ENCODE results near the gene CCR7. TPM values are rescaled to one million over a fixed set of nuclear protein-coding genes. Genes with fewer than 3 reads are reported as not detected.

The CCR7 gene
- total and polyA plus RNA-seq, 2 of the 8 experiments (the other 6 are each of a cell fraction or from before 2014, with no cell fraction given) = 0.12 to 0.17 TPM

- TF ChIP-seq CTBP2 (IDR thresholded peaks at IDR 0.05; ENCODE audit: borderline replicate concordance, insufficient read depth, insufficient read length, low read length) = no peak
- no peak for TF ChIP-seq CBX5 (IDR thresholded peaks at IDR 0.05; ENCODE audit: low read depth, low read length)
- TF ChIP-seq SUZ12 (IDR thresholded peaks at IDR 0.05; ENCODE audit: low read length) = no peak
- no peak for TF ChIP-seq JUND (IDR thresholded peaks at IDR 0.05; ENCODE audit: low read length)
- TF ChIP-seq JUN (IDR thresholded peaks at IDR 0.05; ENCODE audit: low read depth, low read length) = no peak
- no peak for TF ChIP-seq EZH2 (IDR thresholded peaks at IDR 0.05; ENCODE audit: low read depth, low read length, severe bottlenecking)
- TF ChIP-seq NANOG (IDR thresholded peaks at IDR 0.05; ENCODE audit: insufficient read depth, low read depth, low read length, poor library complexity, severe bottlenecking) = no peak
- no peak for TF ChIP-seq PHF8 (conservative IDR thresholded peaks at IDR 0.05; ENCODE audit: low read depth, low read length)
Observed at GRCh38 chr17:40541873-40542557, 23.3 kb downstream of the CCR7 start (continued).
